ENCODE measurements around the gene TGM2. TPM values are rescaled to one million over a fixed set of nuclear protein-coding genes. Genes with fewer than 3 reads are reported as not detected.

TGM2 gene
- total and polyA plus RNA-seq, 2 donors (not counting 1 experiment from before 2014, with no cell fraction given), result 2.4 to 60.8 TPM

GRCh38 chr20:38115896-38116295, 49.2 kb downstream of the TGM2 start:
- DNase-seq (no peak), ATAC-seq (ENCODE audit: low read depth) (no peak)
- TF ChIP-seq CTCF (IDR thresholded peaks at IDR 0.05), result no peak
- TF ChIP-seq EZH2 (IDR thresholded peaks at IDR 0.05; ENCODE audit: borderline replicate concordance, insufficient read depth, low read depth, low read length, poor library complexity, severe bottlenecking), result no peak
- no peaks in the 10 kb centered on the region for H3K9me3 Mint-ChIP-seq (ENCODE audit: insufficient read depth)
- no CpG with 5 or more reads among the region's 2 CpGs for WGBS (ENCODE audit: insufficient coverage)
- H3K27ac Mint-ChIP-seq, result no peak overlapping the region
- no peaks in the 10 kb centered on the region for H3K79me2 ChIP-seq (ENCODE audit: control insufficient read depth, insufficient read depth, low read length)
- H3K27me3 Mint-ChIP-seq, result no peaks in the 10 kb centered on the region
- intact Hi-C loops (cut with micrococcal nuclease), result loop anchor here (1.0 kb wide), 1 partner anchor 59 kb away; no protein-coding TSS in a partner anchor
- H3K4me3 ChIP-seq (ENCODE audit: control extremely low read depth in 1 of 5, extremely low read depth in 1 of 5, insufficient read depth in 1 of 5, low read depth in 2 of 5, low read length in 4 of 5), result no peak overlapping the region
- no peaks in the 10 kb centered on the region for H4K20me1 ChIP-seq (ENCODE audit: control insufficient read depth, insufficient read depth, low read length, poor library complexity, severe bottlenecking)
- no peak overlapping the region for H3K4me3 Mint-ChIP-seq
- no peak overlapping the region for H3K4me2 ChIP-seq (replicated peaks; ENCODE audit: low read depth, low read length, poor library complexity, severe bottlenecking)
- H3K4me1 ChIP-seq (ENCODE audit: control insufficient read depth in 2 of 2, insufficient read depth in 2 of 2, low read length in 2 of 2), result peaks cover 0 to 3% of the 10 kb centered on the region in 2 donors
- no peak overlapping the region for H3K9ac ChIP-seq (ENCODE audit: low read length)
- no peaks in the 10 kb centered on the region for H3K36me3 ChIP-seq (replicated peaks in 1 of 2; ENCODE audit: control extremely low read depth in 1 of 2, control insufficient read depth in 1 of 2, extremely low read depth in 1 of 2, insufficient read depth in 2 of 2, low read length in 1 of 2)
- no peak overlapping the region for H3K27ac ChIP-seq (ENCODE audit: low read length in 2 of 2)
- no peaks in the 10 kb centered on the region for H3K27me3 ChIP-seq (replicated peaks in 1 of 4; ENCODE audit: control extremely low read depth in 1 of 4, control insufficient read depth in 3 of 4, insufficient read depth in 4 of 4, low read length in 3 of 4)
- CTCF ChIA-PET, result interaction anchor here (1.3 to 7.9 kb wide), 5 partner anchors 25 to 105 kb away, joined by 4 to 101 read pairs (median 13); no protein-coding TSS in a partner anchor
- POLR2A ChIA-PET, result no interaction called here
- no peaks in the 10 kb centered on the region for H3K9me3 ChIP-seq (ENCODE audit: control extremely low read depth in 1 of 3, control insufficient read depth in 2 of 3, insufficient read depth in 1 of 3, low read length in 2 of 3)
- H2AFZ ChIP-seq (ENCODE audit: insufficient read depth, low read depth, low read length, poor library complexity, severe bottlenecking), result no peak overlapping the region
- H3K4me1 Mint-ChIP-seq, result peaks cover 3% of the 10 kb centered on the region

DNA sequence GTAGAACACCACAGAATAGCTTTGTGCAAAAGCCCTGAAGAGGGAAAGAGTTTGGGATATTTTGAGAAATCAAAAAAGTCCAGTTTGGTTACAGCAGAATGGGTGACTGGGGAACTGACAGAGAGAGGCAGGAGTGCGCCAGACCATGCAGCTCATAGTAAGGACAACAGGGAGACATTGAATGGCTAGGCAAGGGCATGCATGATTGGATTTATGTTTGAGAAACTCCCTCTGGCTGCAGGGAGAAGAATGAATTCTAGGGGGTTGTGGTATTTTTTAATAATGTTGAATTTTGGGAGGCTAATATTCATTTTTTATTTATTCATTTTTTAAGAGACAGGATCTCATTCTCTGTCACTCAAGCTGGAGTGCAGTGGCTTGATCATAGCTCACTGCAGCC, 49.9 kb downstream of the TGM2 start:
- no peaks in the 10 kb centered on the region for H3K36me3 ChIP-seq (replicated peaks in 1 of 2; ENCODE audit: control extremely low read depth in 1 of 2, control insufficient read depth in 1 of 2, extremely low read depth in 1 of 2, insufficient read depth in 2 of 2, low read length in 1 of 2)
- no peak overlapping the region for H3K27ac ChIP-seq (ENCODE audit: low read length in 2 of 2)
- no peaks in the 10 kb centered on the region for H4K20me1 ChIP-seq (ENCODE audit: control insufficient read depth, insufficient read depth, low read length, poor library complexity, severe bottlenecking)
- no peaks in the 10 kb centered on the region for H3K27me3 ChIP-seq (replicated peaks in 1 of 4; ENCODE audit: control extremely low read depth in 1 of 4, control insufficient read depth in 3 of 4, insufficient read depth in 4 of 4, low read length in 3 of 4)
- DNase-seq, result peak; percentile 36
- H3K4me2 ChIP-seq (replicated peaks; ENCODE audit: low read depth, low read length, poor library complexity, severe bottlenecking), result no peak overlapping the region
- H3K27ac Mint-ChIP-seq, result no peak overlapping the region
- TF ChIP-seq EZH2 (IDR thresholded peaks at IDR 0.05; ENCODE audit: borderline replicate concordance, insufficient read depth, low read depth, low read length, poor library complexity, severe bottlenecking) (no peak), CTCF (IDR thresholded peaks at IDR 0.05) (peak; percentile 44)
- no peaks in the 10 kb centered on the region for H3K27me3 Mint-ChIP-seq
- no peak overlapping the region for H3K4me3 ChIP-seq (ENCODE audit: control extremely low read depth in 1 of 5, extremely low read depth in 1 of 5, insufficient read depth in 1 of 5, low read depth in 2 of 5, low read length in 4 of 5)
- ChIA-PET POLR2A (no interaction called here), CTCF (interaction anchor here (0.7 to 7.9 kb wide), 13 partner anchors 17 to 108 kb away, joined by 3 to 101 read pairs (median 4); no protein-coding TSS in a partner anchor)
- no peak overlapping the region for H2AFZ ChIP-seq (ENCODE audit: insufficient read depth, low read depth, low read length, poor library complexity, severe bottlenecking)
- H3K4me1 Mint-ChIP-seq, result peaks cover 3% of the 10 kb centered on the region
- no peak overlapping the region for H3K9ac ChIP-seq (ENCODE audit: low read length)
- intact Hi-C loops (cut with micrococcal nuclease), result loop anchor here (1.0 kb wide), 1 partner anchor 58 kb away; no protein-coding TSS in a partner anchor
- H3K9me3 ChIP-seq (ENCODE audit: control extremely low read depth in 1 of 3, control insufficient read depth in 2 of 3, insufficient read depth in 1 of 3, low read length in 2 of 3), result no peaks in the 10 kb centered on the region
- no peaks in the 10 kb centered on the region for H3K79me2 ChIP-seq (ENCODE audit: control insufficient read depth, insufficient read depth, low read length)
- no peak for ATAC-seq (ENCODE audit: low read depth)
- WGBS (ENCODE audit: insufficient coverage), result 91% methylated on average over 1 of the region's 1 CpG
- H3K4me1 ChIP-seq (ENCODE audit: control insufficient read depth in 2 of 2, insufficient read depth in 2 of 2, low read length in 2 of 2), result peaks cover 0 to 3% of the 10 kb centered on the region in 2 donors
- H3K4me3 Mint-ChIP-seq, result no peak overlapping the region
- no peaks in the 10 kb centered on the region for H3K9me3 Mint-ChIP-seq (ENCODE audit: insufficient read depth)
